OCI-LY1 (cell line): Measurements from ENCODE around the gene INSR.

Experiments
- H2AFZ ChIP-seq: fragments of 200-600 bp; sonication (generic), shearing (Covaris generic); 2 replicates; pipeline ENCODE4 v1.6.0; 2014; ENCODE audit warnings: antibody characterized with exemption, mild to moderate bottlenecking, low read length
- H3F3A ChIP-seq: fragments of 200-600 bp; sonication (generic), shearing (Covaris generic); 2 replicates; pipeline ENCODE4 v1.6.0; 2014; ENCODE audit warnings: mild to moderate bottlenecking, antibody characterized with exemption, low read length, moderate library complexity; ENCODE audit not compliant: insufficient read depth
- H3K27ac ChIP-seq: fragments of 200-600 bp; sonication (generic); 2 replicates; pipeline ENCODE4 v1.5.1; 2014; ENCODE audit warnings: low read length, mixed run types, mild to moderate bottlenecking, low read depth; ENCODE audit not compliant: poor library complexity, severe bottlenecking
- H3K27me3 ChIP-seq: fragments of 200-600 bp; sonication (generic); 2 replicates; pipeline ENCODE4 v1.6.0; 2014; ENCODE audit warnings: antibody characterized with exemption, mild to moderate bottlenecking, low read length, moderate library complexity; ENCODE audit not compliant: insufficient read depth
- H3K36me3 ChIP-seq: fragments of 200-600 bp; sonication (generic); 2 replicates; pipeline ENCODE4 v1.6.1; 2014; ENCODE audit warnings: mild to moderate bottlenecking, antibody characterized with exemption, low read length, moderate library complexity, mixed read lengths; ENCODE audit not compliant: insufficient read depth
- H3K4me1 ChIP-seq: fragments of 200-600 bp; sonication (generic); 2 replicates; pipeline ENCODE4 v1.5.1; 2014; ENCODE audit warnings: mild to moderate bottlenecking, low read length, moderate library complexity; ENCODE audit not compliant: insufficient read depth, severe bottlenecking
- H3K4me2 ChIP-seq: fragments of 200-600 bp; sonication (generic), shearing (Covaris generic); 2 replicates; pipeline ENCODE4 v1.6.1; 2014; ENCODE audit warnings: low read length
- H3K4me3 ChIP-seq: fragments of 200-600 bp; sonication (generic); 2 replicates; pipeline ENCODE4 v1.5.1; 2014; ENCODE audit warnings: low read length, low read depth, mild to moderate bottlenecking, mixed read lengths; ENCODE audit not compliant: poor library complexity, severe bottlenecking
- H3K79me2 ChIP-seq: fragments of 200-600 bp; shearing (Covaris generic); 2 replicates; pipeline ENCODE4 v1.6.1; 2016; ENCODE audit warnings: mixed run types, low read length, mixed read lengths; ENCODE audit not compliant: insufficient read depth
- H3K9ac ChIP-seq: fragments of 200-600 bp; sonication (generic), shearing (Covaris generic); 2 replicates; pipeline ENCODE4 v1.6.1; 2014; ENCODE audit warnings: mild to moderate bottlenecking, low read length, mixed read lengths
- H3K9me2 ChIP-seq: fragments of 200-600 bp; sonication (generic), shearing (Covaris generic); 2 replicates; pipeline ENCODE4 v1.6.1; 2014; ENCODE audit warnings: low read depth, mild to moderate bottlenecking, low read length, mixed read lengths
- H3K9me3 ChIP-seq: fragments of 200-600 bp; shearing (Covaris generic); 2 replicates; pipeline ENCODE4 v1.6.1; 2014; ENCODE audit warnings: low read length, mixed read lengths
- H4K20me1 ChIP-seq: fragments of 200-600 bp; sonication (generic), shearing (Covaris generic); 2 replicates; pipeline ENCODE4 v1.6.0; 2016; ENCODE audit warnings: mild to moderate bottlenecking, low read length; ENCODE audit not compliant: insufficient read depth
- CTCF ChIP-seq: fragments of 200-600 bp; sonication (generic), shearing (Covaris generic); IDR thresholded peaks from 2 replicates; pipeline ENCODE4 v1.5.1; 2017; ENCODE audit warnings: mild to moderate bottlenecking, antibody characterized with exemption, low read length, moderate library complexity, mixed read lengths
- EZH2 ChIP-seq: fragments of 200-600 bp; sonication (generic), shearing (Covaris generic); IDR thresholded peaks from 2 replicates; pipeline ENCODE4 v1.8.0; 2017; ENCODE audit warnings: borderline replicate concordance, mixed run types, mild to moderate bottlenecking, antibody characterized with exemption, low read length, moderate library complexity, mixed read lengths

Gene INSR

GRCh38 chr19:7196763-7197118 is 97.5 kb downstream of the INSR start:
- Histone ChIP-seq H3K36me3 (no peaks in the 10 kb centered on the region), H3K9me2 (no peaks in the 10 kb centered on the region), H2AFZ (no peak overlapping the region), H3K9me3 (no peaks in the 10 kb centered on the region), H3K27ac (no peak overlapping the region), H3K27me3 (no peaks in the 10 kb centered on the region), H3K4me1 (peaks cover 56% of the 10 kb centered on the region), H3K9ac (no peak overlapping the region), H3K4me3 (no peak overlapping the region), H3K4me2 (no peak overlapping the region), H3F3A (peaks cover 8% of the 10 kb centered on the region), H4K20me1 (no peaks in the 10 kb centered on the region), H3K79me2 (no peaks in the 10 kb centered on the region)
- no peak for TF ChIP-seq CTCF
- TF ChIP-seq EZH2, result no peak

GRCh38 chr19:7195046-7195445 is 99.2 kb downstream of the INSR start:
- Histone ChIP-seq H3K9ac (no peak overlapping the region), H3K79me2 (no peaks in the 10 kb centered on the region), H3K4me2 (no peak overlapping the region), H3K4me3 (no peak overlapping the region), H3K9me2 (no peaks in the 10 kb centered on the region), H3K4me1 (peaks cover 59% of the 10 kb centered on the region), H2AFZ (0 out of 2 replicates have a peak overlapping the region, but pooled peaks have one; percentile 15), H3K27me3 (no peaks in the 10 kb centered on the region), H3K36me3 (no peaks in the 10 kb centered on the region), H3K27ac (peak overlapping the region; percentile 83), H3F3A (peaks cover 8% of the 10 kb centered on the region), H4K20me1 (no peaks in the 10 kb centered on the region), H3K9me3 (no peaks in the 10 kb centered on the region)
- TF ChIP-seq EZH2, result no peak
- no peak for TF ChIP-seq CTCF

GRCh38 chr19:7194566-7194965 is 99.6 kb downstream of the INSR start:
- peak overlapping the region; percentile 83 for H3K27ac ChIP-seq
- no peaks in the 10 kb centered on the region for H4K20me1 ChIP-seq
- no peaks in the 10 kb centered on the region for H3K27me3 ChIP-seq
- H3K4me3 ChIP-seq, result no peak overlapping the region
- H3F3A ChIP-seq, result peaks cover 8% of the 10 kb centered on the region
- peaks cover 54% of the 10 kb centered on the region for H3K4me1 ChIP-seq
- no peaks in the 10 kb centered on the region for H3K9me3 ChIP-seq
- 0 out of 2 replicates have a peak overlapping the region, but pooled peaks have one; percentile 15 for H2AFZ ChIP-seq
- H3K9ac ChIP-seq, result no peak overlapping the region
- H3K4me2 ChIP-seq, result no peak overlapping the region
- no peaks in the 10 kb centered on the region for H3K36me3 ChIP-seq
- TF ChIP-seq CTCF, result no peak
- TF ChIP-seq EZH2, result no peak
- no peaks in the 10 kb centered on the region for H3K79me2 ChIP-seq
- H3K9me2 ChIP-seq, result no peaks in the 10 kb centered on the region
